Mucosa of gallbladder (tissue), 1 donor: ENCODE results near the gene RIC1. TPM values are rescaled to one million over a fixed set of nuclear protein-coding genes. Genes with fewer than 3 reads are reported as not detected.

Experiments
- total RNA-seq: library from RNA; stranded (reverse); gene quantifications from one replicate; pipeline ENCODE4 v1.2.1, GENCODE V29; 2021
- donor health status: DM: no; HTN: no; CAD: no.

RIC1 gene
- total RNA-seq, 1 donor from 2014 or later = 17.0 TPM

Other genes with a start within 250 kb of the RIC1 start
- gene PLGRKT, start 191.2 kb upstream of the RIC1 start, total RNA-seq = 21.3 TPM
- 2.3 TPM for gene CD274, start 178.6 kb upstream of the RIC1 start, total RNA-seq
- 0.95 TPM for gene PDCD1LG2, start 118.6 kb upstream of the RIC1 start, total RNA-seq
- gene ERMP1, start 204.0 kb downstream of the RIC1 start, total RNA-seq = 61.3 TPM